ENCODE results near the gene ZNF638. TPM values are rescaled to one million over a fixed set of nuclear protein-coding genes. Genes with fewer than 3 reads are reported as not detected.

ZNF638 gene
- total RNA-seq, 1 experiment from 2014 or later = 108 TPM

DNA sequence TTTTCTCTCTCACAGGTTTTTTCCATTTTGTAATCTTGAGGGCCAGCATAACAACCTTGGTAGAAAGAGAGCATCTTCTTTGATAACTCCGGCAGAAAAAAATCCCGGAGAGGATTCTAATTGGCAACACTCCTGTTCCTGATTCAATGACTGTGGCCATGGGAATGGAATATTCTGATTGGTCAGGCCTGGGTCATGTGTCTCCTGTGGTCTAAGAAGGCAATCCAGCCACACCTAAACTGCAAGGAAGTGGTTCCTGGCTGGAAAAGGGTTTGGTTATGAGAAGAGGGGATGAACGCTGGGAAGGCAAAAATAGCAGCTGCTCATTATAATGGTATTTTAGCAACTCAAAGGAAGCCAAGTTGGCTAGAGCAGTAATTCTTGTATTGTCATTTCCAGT, 24.8 kb upstream of the ZNF638 start:
- no peak for DNase-seq (ENCODE audit: low read depth, low spot score)

More for the DNA sequence above, 24.8 kb upstream of the ZNF638 start:
- no peak overlapping the region for H3K9ac ChIP-seq (ENCODE audit: low read length)
- ChIA-PET CTCF (no interaction called here), RAD21 (ENCODE audit: low non-redundant PET in 1 of 2, low total read pairs in 2 of 2, uncharacterized antibody in 2 of 2, unreplicated experiment in 2 of 2) (no interaction called here), POLR2A (no interaction called here)
- H3K4me2 ChIP-seq (ENCODE audit: low read length) = no peak overlapping the region
- no peak overlapping the region for H3K27ac ChIP-seq (ENCODE audit: low read depth, low read length)
- H3K27me3 ChIP-seq (ENCODE audit: insufficient read depth, low read length) = no peaks in the 10 kb centered on the region
- no peak overlapping the region for H3K4me3 ChIP-seq (replicated peaks in 1 of 2; ENCODE audit: low read depth in 1 of 2, low read length in 2 of 2)
- no peak for ATAC-seq
- H3K9me3 ChIP-seq (ENCODE audit: control insufficient read depth in 1 of 2, insufficient read depth in 1 of 2, low read depth in 1 of 2, low read length in 2 of 2) = no peaks in the 10 kb centered on the region
- no TSS peak for BruUV-seq (replicated peaks)
- no peak overlapping the region for H2AFZ ChIP-seq (ENCODE audit: low read depth, low read length, poor library complexity, severe bottlenecking)
- no peaks in the 10 kb centered on the region for H4K20me1 ChIP-seq (ENCODE audit: insufficient read depth)
- H3K9me2 ChIP-seq (ENCODE audit: insufficient read depth) = no peaks in the 10 kb centered on the region
- no peaks in the 10 kb centered on the region for H3K4me1 ChIP-seq (ENCODE audit: control insufficient read depth in 1 of 2, insufficient read depth in 2 of 2, low read length in 2 of 2)
- TF ChIP-seq EGR1 (IDR thresholded peaks at IDR 0.05; ENCODE audit: low read depth) = no peak
- TF ChIP-seq, protein P1, sequence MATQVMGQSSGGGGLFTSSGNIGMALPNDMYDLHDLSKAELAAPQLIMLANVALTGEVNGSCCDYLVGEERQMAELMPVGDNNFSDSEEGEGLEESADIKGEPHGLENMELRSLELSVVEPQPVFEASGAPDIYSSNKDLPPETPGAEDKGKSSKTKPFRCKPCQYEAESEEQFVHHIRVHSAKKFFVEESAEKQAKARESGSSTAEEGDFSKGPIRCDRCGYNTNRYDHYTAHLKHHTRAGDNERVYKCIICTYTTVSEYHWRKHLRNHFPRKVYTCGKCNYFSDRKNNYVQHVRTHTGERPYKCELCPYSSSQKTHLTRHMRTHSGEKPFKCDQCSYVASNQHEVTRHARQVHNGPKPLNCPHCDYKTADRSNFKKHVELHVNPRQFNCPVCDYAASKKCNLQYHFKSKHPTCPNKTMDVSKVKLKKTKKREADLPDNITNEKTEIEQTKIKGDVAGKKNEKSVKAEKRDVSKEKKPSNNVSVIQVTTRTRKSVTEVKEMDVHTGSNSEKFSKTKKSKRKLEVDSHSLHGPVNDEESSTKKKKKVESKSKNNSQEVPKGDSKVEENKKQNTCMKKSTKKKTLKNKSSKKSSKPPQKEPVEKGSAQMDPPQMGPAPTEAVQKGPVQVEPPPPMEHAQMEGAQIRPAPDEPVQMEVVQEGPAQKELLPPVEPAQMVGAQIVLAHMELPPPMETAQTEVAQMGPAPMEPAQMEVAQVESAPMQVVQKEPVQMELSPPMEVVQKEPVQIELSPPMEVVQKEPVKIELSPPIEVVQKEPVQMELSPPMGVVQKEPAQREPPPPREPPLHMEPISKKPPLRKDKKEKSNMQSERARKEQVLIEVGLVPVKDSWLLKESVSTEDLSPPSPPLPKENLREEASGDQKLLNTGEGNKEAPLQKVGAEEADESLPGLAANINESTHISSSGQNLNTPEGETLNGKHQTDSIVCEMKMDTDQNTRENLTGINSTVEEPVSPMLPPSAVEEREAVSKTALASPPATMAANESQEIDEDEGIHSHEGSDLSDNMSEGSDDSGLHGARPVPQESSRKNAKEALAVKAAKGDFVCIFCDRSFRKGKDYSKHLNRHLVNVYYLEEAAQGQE (IDR thresholded peaks at IDR 0.05; ENCODE audit: low read depth) = no peak
- intact Hi-C loops (cut with micrococcal nuclease) = no loop called here
- H3K79me2 ChIP-seq (ENCODE audit: insufficient read depth, low read length) = peaks cover 33% of the 10 kb centered on the region
- H3K36me3 ChIP-seq (ENCODE audit: control insufficient read depth in 1 of 2, insufficient read depth in 2 of 2, low read length in 2 of 2) = no peaks in the 10 kb centered on the region
